NCI-H748 treated with DMSO at 0.1 percent for 48 hours (cell line): Measurements from ENCODE around the gene ANKRD49.

Experiments used
- DNase-seq: peaks from one replicate; lab custom pipeline; 2025; lab: John Stamatoyannopoulos, UW

The ANKRD49 gene

DNA sequence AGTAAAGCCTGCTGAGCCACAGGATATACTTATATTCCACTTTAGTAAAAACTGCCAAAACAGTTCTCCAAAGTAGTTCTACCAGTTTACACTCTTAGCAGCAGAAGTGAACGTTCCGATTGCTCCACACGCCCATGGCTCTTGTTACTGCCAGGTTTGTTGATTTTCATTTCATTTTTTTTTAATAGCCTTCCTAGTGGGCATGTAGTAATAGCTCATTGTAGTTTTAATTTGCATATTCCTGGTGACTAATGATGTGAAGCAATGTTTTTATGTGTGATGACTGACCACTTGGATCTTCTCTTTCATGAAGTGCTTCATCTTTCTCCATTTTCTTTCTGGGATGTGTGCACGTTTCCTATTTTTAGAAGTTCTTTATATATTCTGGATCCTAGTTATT is 13.7 kb downstream of the ANKRD49 start:
- no peak for DNase-seq

DNA sequence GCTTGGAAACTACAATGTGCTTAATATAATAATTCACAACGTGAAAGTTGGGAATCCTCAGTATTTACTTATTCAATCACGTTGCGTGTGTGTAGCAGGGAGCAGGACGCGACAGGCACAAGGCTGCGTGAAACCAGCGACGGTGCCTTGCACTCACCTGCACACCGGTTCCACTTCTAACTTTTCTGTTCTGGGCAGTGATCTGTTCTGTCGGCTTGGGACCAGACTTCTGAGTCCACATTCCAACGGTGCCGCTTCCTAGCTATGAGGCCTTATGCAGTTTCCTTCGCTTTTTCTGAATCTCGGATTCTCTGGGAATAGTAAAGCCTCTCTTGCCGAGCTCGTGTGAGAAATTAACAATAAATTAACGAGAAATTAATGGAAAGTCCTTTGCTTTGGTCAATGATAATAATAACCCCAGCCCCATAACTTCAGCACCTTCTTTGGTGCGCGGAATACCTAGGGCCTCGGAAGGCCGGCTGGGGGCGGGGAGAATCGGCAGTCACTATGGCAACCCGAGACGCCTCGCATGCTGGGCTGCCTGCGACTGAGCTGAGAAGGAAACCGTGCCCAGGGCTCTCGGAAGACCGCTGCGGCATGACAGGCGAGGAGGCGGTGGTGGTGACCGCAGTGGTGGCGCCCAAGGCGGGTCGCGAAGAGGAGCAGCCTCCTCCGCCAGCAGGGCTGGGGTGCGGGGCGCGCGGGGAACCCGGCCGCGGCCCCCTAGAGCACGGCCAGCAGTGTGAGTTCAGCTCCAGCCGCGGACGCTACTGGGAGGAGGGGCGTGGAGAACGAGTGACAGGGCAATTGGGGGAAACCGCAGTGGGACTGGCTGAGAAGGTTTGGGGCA is 18.4 kb downstream of the ANKRD49 start, which contains the start of gene C11orf97:
Gene C11orf97, plus strand, starts transcription at position 530 of the 850 bp plus-strand sequence. Its CDS starts 68 bp downstream, at position 598.
- DNase-seq, result peak; percentile 24

GRCh38 chr11:94513091-94513490 is 19.3 kb downstream of the ANKRD49 start:
- DNase-seq, result peak; percentile 62

GRCh38 chr11:94515398-94515797 is 21.6 kb downstream of the ANKRD49 start:
- DNase-seq, result no peak

DNA sequence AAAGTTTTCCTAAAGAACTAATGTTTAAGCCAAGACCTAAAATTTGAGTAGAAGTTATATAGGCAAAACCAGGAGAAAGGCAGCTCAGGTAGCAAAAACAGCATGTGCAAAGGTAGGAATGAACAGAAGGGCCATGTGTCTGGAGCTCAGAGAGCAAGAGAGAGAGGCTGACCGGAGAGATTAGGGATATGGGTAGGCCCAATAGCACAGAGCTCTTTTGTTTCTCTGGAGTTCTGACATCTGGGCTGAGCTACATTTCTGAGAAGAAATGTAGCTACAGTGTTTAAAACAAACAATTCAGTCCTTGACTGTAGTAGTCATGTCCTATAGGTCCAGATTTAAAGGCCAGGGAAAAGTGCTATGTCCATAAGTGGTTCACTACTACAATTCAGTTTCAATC is 22.9 kb downstream of the ANKRD49 start:
- no peak for DNase-seq

- DNase-seq, result no peak
These were observed 24.5 kb downstream of the ANKRD49 start for GRCh38 chr11:94518300-94518699.

DNA sequence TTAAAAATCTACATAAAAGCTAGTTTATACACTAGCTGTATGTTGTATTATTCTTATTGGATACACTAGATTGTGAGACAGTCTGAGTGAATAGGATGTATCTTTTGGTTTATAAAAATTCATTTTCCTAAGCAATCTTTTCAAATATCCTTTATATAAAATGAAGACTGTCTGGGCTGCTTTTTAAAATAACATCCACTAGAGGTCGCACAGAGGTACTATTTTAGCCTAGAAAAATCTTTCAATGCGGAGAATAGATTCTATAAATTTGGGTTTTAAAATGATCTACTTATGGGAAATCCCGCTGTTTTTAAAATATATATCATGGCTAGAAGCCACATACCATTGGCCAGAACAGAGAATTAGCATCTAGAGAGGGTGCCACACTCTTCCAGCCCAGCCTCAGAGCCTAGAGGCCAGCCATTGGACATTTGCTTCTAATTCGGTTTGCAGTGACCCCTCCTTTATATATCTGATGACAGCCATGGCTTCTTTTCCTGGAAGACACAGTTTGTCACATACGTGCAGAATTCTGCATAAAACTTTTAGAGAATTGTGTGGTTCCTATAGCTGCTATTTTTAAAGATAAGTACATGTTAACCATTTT is 25.8 kb downstream of the ANKRD49 start:
- DNase-seq, result peak; percentile 33

DNA sequence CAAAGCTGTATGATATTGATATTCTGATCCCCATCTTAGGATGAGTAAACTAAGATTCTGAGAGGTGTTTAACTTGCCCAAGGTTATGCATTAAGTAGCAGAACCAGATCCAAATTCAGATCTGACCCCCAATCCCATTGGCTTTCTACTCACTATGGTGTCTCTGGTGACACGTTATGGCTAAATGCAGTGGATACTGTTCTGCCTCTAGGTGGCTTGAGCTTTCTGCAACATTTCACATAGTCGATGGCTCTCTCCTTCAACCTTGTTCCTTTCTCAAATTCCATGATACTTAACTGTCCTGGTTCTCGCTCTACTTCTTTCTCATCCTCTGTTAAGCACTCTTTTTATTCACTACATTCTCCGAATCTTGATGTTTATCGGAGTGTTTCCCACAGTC is 27.9 kb downstream of the ANKRD49 start:
- no peak for DNase-seq

DNA sequence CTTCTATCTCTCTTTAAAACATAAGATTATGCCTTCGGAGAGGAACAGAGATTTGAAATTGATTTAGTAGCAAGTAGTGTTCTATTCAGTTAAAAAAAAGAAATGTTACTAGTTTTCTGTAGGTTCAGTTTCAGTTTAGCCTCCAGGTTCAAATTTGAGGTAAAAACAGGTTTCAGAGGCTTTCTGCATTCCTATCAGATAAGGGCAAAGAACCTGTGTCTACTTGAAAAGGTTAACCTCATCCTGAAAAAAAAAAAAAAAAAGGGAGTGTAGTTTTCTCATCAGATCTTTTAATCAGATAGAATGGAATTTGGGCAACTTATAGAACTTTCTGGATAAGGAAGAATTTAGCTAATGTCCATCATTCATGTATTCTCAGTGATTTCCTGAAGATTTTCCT is 30.6 kb downstream of the ANKRD49 start:
- DNase-seq, result no peak

- no peak for DNase-seq
These were observed 32.0 kb downstream of the ANKRD49 start for GRCh38 chr11:94525546-94526324.

GRCh38 chr11:94526645-94527438 is 33.1 kb downstream of the ANKRD49 start:
- no peak for DNase-seq

DNA sequence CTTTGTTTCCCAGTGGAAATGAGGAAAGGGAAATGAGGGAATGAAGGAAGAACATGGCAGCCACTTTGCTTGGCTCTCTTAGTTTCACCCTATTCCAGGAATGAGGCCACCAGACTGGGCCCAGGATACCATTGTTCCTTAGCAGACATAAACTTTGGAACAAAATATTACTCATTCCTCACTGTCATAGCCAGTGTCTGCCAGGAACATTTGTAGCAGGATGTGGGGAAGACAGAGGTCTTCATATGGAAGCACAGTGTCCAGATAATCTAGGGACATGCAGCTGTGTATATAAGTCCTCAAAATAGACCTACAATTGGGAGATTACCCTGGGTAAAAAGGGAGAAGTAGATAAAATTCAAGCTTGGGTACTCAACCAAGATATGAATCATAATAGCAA is 34.8 kb downstream of the ANKRD49 start:
- DNase-seq, result no peak

DNA sequence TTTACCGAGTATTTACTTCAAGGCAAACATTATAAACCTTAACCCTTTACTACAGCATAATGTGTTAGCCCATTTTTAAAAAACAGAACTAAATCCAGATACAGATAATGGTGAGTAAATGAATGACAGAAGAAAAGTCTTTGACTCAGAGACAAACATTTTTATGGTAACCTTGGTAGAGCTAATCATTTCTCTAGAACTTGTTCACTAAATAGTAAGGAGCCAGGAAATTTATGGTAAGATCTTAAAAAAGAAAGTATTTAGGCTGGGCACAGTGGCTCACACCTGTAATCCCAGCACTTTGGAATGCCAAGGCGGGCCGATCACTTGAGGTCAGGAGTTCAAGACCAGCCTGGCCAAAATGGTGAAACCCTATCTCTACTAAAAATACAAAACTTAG is 38.4 kb downstream of the ANKRD49 start:
- DNase-seq, result no peak

GRCh38 chr11:94533206-94533605 is 39.4 kb downstream of the ANKRD49 start:
- no peak for DNase-seq

- DNase-seq, result no peak
These were observed 40.2 kb downstream of the ANKRD49 start for GRCh38 chr11:94533696-94534630.

DNA sequence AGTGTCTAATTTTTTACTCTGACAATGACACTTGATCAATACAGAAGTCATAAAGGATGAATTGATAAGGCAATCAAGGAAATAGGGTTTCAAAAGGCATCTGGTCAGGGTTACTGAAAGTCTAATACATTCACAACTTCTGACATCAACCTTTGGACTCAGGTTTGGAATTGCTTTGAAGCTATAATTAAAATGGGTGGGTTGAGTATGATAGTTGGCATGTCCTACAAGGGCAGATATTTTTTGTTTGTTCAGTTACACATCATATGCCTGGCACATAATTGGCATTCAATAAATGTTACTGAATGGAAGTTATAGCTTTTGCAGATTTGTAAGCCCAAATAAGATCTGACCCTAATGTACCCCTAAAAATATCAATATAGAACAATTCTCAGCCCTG is 42.6 kb downstream of the ANKRD49 start:
- DNase-seq, result no peak

DNA sequence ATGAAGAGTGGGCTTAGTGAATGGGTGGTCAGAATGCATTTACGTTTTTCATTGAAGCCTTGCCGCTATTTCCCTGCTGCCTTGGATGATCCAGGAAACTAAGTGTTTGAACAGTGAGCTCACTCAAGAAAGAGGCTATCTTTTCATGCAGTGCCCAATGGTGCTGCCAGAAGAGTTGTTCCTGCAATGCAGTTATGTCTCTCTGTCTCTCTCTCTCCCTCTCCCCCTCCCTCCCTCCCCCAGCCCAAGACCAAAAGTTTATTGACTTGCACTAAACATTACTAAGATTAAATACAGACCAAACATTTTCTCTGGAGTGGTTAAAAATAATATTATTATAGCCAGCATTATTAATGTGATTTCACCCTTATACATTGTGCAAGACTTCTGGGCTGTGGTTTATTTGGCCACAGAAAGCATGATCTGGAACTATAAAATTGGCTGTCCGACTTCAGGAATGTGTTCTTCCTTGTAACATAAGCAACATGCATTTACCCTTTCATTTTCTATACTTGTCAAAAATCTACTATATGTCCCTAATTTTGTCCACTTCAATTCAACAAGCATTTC is 43.3 kb downstream of the ANKRD49 start:
- no peak for DNase-seq

GRCh38 chr11:94539420-94539819 is 45.6 kb downstream of the ANKRD49 start:
- DNase-seq, result no peak

- DNase-seq, result peak; percentile 48
These were observed 50.2 kb downstream of the ANKRD49 start, which contains the start of gene FUT4 for GRCh38 chr11:94543695-94544645. Gene FUT4, plus strand, starts transcription at chr11:94543921. Its CDS starts 213 bp downstream, at chr11:94544134.
